ENCODE measurements around the gene INTS2.
"Not testable (repeated sequence)": the region's sequence is repeated elsewhere in the genome, so short reads cannot be mapped to it uniquely, and the experiment has no call there.

Gene INTS2

GRCh38 chr17:61885865-61886264 is 41.9 kb downstream of the INTS2 start:
- DNase-seq: not testable (repeated sequence)

DNA sequence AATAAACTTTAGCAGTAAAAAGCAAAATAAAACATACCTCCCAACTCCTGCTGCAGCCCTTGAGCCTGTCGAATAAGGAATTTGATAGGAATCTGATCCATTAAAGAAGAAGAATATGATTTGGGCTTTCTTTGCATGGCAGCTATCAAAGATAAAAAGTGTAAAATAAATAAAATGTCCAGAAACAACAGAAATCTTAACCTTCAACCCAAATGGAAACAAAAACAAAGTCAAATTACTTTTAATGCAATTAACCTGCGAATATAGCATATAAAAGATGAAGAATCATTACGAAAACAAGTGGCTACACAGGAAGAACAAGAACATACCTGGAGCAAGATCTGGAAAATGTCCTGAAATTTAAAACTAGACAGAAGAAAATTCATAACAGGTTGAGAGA is 42.9 kb downstream of the INTS2 start:
- DNase-seq: no peak

GRCh38 chr17:61880589-61881102 is 47.1 kb downstream of the INTS2 start:
- no peak for DNase-seq

GRCh38 chr17:61878984-61879612 is 48.7 kb downstream of the INTS2 start:
- DNase-seq: no peak

- DNase-seq: no peak
Observed at GRCh38 chr17:61878520-61878919, 49.3 kb downstream of the INTS2 start.

GRCh38 chr17:61877837-61878236 is 49.9 kb downstream of the INTS2 start:
- no peak for DNase-seq

DNA sequence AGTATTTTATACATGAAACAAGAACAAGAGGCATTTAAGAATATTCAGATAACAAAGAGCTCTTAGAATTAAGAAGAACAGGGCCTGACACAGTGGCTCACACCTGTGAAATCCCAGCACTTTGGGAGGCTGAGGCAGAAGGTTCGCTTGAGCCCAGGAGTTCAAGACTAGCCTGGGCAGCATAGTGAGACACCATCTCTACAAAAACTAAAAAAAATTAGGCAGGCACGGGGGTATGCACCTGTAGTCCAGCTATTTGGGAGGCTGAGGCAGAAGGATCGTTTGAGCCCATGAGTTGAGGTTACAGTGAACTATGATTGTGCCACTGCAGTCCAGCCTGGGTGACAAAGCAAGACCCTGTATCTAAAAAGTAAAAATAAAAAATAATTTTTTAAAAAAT is 52.0 kb downstream of the INTS2 start:
- DNase-seq: no peak

DNA sequence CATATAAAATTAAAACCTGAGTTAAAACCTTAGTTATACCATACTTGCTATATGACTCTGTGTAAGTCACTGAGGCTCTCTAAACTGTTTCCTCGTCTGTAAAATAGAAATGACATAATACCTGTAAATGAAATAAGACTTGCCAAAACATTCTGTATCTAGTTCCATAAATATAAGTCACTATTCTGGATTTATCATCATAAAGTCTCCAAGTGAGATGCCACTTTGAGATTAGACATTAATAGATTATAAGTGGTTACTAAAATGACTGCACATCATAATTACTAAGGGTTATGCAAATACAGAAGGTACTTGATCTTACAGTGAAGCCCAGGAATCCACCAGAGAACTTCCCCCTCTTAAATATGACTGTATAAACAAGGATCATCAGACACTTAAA is 52.5 kb downstream of the INTS2 start:
- DNase-seq: no peak

- DNase-seq: no peak
Observed at GRCh38 chr17:61874075-61874474, 53.7 kb downstream of the INTS2 start.

DNA sequence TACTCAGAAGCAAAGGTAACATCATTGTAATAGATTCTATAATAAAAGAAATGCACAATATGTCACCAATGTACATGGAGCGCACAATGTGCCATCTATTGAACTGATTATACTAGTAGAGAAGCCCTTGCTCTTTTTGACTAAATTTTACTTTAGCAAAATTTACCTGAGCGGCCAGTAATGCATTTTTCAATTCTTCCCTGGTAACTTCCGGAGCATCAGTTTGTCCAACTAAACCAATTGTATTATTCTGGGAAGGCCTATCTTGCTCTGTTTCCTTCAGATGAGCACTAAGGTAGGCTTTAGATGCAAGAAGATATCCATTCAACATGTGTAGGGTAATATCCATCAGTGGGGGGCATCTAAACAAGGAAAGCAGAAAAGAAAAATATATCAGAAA is 55.7 kb downstream of the INTS2 start:
- no peak for DNase-seq

GRCh38 chr17:61869138-61869537 is 58.6 kb downstream of the INTS2 start:
- no peak for DNase-seq

DNA sequence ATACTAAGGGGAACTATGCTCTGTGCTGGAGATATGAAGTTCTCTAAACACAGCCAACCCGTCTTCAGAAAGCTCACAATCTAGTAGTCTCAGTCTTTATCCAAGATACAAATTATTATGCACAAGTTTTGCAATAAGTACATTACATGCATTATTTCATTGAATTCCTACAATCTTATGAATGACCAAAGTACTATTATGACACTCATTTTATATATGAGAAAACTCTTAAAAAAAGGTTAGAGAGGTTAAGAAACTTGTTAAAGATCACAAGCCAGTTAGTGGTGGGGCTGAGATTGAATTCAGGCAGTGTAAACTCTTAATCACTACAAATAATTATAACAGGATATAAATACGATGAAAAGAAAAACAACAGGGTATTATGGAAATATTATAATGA is 59.7 kb downstream of the INTS2 start:
- no peak for DNase-seq

DNA sequence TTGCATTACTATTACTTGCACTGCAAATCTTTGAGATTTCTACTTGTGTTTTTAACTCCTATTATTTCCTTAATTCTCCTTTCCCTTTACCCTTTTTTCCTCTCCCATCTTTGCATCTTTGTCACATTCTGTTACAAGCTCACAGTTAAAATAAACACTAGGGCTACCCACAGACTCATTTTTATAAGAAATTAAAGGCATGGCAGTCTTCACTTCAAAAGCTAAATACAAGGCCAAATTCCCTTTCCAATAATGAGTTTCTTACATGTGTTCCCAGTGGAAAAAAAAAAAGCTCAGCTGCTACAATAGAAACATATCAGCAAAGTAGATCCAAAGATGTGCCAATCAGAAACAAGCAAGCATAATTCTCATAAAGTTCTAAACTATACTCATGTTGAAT is 60.7 kb downstream of the INTS2 start:
- no peak for DNase-seq

DNA sequence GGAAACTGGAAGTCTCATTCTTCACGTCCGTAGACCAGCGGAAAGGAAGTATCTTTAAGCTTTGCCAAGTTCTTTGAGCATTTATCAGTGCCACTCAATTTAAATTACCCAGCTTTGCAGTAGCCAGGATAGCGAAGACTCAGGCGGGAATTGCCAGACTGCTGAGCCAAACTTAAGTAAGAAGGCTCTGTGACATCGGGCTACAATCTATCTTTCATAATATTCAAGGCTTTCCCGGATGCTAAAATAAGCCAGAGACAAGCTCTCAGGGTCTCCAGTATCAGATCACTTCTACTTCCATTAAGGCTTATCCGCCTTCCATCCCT is 64.0 kb downstream of the INTS2 start:
- DNase-seq: no peak

- DNase-seq: peak; percentile 77
Observed at GRCh38 chr17:61862975-61863800, 64.6 kb downstream of the INTS2 start, which contains the start of gene BRIP1. TSS of gene BRIP1 (minus strand) at chr17:61863528. CDS start at chr17:61861539, 1,989 bp downstream.

DNA sequence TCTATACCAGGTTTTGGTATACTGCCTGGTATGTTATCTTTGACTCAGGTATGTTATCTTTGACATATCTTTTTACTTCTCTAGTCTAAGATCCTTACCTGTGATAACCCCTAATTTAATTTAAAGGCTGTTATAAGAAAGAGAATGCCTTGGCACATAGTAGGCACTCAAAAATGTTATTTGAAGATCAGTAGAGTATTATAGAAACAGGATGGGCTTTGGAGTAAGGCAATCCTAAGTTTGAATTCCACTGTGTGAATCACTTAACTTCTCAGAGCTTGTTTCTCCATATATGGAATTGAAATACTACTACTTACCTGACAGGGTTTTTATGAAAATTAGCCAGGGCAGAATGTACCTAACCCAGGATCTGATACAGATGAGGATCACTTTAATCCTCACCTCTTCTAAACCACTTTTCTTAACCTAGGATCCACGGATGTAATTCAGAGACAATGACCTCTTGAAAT is 65.6 kb downstream of the INTS2 start:
- DNase-seq: no peak

GRCh38 chr17:61860397-61860796 is 67.4 kb downstream of the INTS2 start:
- DNase-seq: not testable (repeated sequence)

GRCh38 chr17:61856035-61856434 is 71.7 kb downstream of the INTS2 start:
- no peak for DNase-seq

DNA sequence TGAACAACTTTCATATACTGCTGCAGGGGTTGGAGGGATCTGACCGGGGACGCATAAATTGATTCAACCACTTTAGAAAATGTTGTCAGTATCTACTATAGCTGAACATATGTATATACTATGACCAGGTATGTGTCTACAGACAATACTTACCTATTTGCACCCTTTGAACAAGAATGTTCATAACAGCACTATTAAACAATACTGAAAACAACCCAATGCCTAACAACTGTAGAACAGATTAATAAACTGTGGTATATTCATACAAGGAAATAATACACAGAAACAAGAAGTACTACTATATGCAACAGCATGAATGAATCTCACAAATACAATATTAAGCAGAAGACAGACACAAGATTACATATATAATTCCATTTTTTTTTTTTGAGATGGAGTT is 74.9 kb downstream of the INTS2 start:
- no peak for DNase-seq

GRCh38 chr17:61849674-61850073 is 78.1 kb downstream of the INTS2 start:
- no peak for DNase-seq

DNA sequence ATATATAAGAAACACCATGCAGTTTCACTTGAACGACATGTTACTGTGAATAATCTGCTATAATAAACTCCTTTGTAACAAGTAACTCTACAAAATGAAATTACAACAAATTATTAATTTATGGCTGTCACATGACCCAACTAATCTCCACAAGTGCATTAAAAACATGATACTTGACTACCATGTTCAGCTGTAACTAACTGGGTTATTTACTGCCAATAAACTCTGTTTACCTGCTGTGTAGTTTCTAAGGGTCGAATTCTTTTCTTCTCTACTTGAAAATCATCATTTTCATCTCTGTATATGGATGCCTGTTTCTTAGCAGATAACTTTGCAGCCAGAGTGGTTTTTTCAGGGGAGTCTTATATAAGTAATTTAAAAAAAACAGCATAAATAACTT is 78.9 kb downstream of the INTS2 start:
- no peak for DNase-seq

DNA sequence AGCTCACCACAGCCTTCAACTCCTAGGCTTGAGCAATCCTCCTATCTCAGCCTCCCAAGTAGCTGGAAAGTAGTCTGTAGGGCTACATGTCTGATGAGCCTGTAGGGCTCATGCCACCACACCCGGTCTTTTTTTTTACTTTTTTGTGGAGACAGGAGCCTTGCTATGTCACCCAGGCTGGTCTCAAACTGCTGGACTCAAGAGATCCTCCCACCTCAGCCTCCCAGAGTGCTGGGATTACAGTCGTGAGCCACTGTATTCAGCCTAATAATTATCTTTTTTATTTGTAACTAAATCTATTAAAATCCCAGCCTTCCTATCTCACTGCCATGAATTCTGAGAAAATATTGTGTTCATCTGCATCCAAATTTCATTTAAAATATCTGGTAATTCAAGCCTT is 79.5 kb downstream of the INTS2 start:
- DNase-seq: no peak

- no peak for DNase-seq
Observed at GRCh38 chr17:61847659-61848058, 80.1 kb downstream of the INTS2 start.

- no peak for DNase-seq
Observed at GRCh38 chr17:61846761-61847375, 80.9 kb downstream of the INTS2 start.

All from NCI-H1417 treated with DMSO at 0.1 percent for 48 hours (cell line).